Astrocyte (in vitro differentiated cells and primary cell): ENCODE results near the gene CISD1. TPM values are rescaled to one million over a fixed set of nuclear protein-coding genes. Genes with fewer than 3 reads are reported as not detected.
A peak's percentile ranks its signal among the peaks of the same experiment; 100 is the strongest.

Experiments used
- DNase-seq: peaks from one replicate; pipeline ENCODE4 v3.0.0-alpha.2; 2010; ENCODE audit warnings: low read depth
- FAIRE-seq: peaks from 2 replicates; lab custom pipeline; 2011; peaks lifted over from hg19 to GRCh38; lab: Jason Lieb, UNC
- H2AFZ ChIP-seq: 2 replicates; pipeline ENCODE4 v1.6.0; 2012; ENCODE audit warnings: low read depth, low read length, inconsistent platforms
- H3K27ac ChIP-seq: 2 replicates; pipeline ENCODE4 v1.5.1; 2011; ENCODE audit warnings: low read depth, low read length, inconsistent platforms
- H3K27me3 ChIP-seq: 2 replicates; pipeline ENCODE4 v1.6.0; 2011; ENCODE audit warnings: low read length, inconsistent platforms; ENCODE audit not compliant: insufficient read depth
- H3K36me3 ChIP-seq: 2 replicates; pipeline ENCODE4 v1.5.1; 2011; ENCODE audit warnings: low read length, inconsistent platforms; ENCODE audit not compliant: insufficient read depth
- H3K4me1 ChIP-seq: 2 replicates; pipeline ENCODE4 v1.5.1; 2011; ENCODE audit warnings: low read length, inconsistent platforms; ENCODE audit not compliant: insufficient read depth
- H3K4me2 ChIP-seq: 2 replicates; pipeline ENCODE4 v1.6.0; 2012; ENCODE audit warnings: low read length, inconsistent platforms
- H3K4me3 ChIP-seq: 2 replicates; pipeline ENCODE4 v1.5.1; 2011; ENCODE audit warnings: low read depth, mild to moderate bottlenecking, low read length, inconsistent platforms; ENCODE audit not compliant: insufficient read depth
- H3K79me2 ChIP-seq: 2 replicates; pipeline ENCODE4 v1.6.0; 2012; ENCODE audit warnings: mild to moderate bottlenecking, low read length, inconsistent platforms; ENCODE audit not compliant: insufficient read depth
- H3K9ac ChIP-seq: 2 replicates; pipeline ENCODE4 v1.6.0; 2012; ENCODE audit warnings: mild to moderate bottlenecking, low read length, inconsistent platforms
- H3K9me3 ChIP-seq: 2 replicates; pipeline ENCODE4 v1.5.1; 2012; ENCODE audit warnings: low read depth, mild to moderate bottlenecking, low read length, inconsistent platforms; ENCODE audit not compliant: insufficient read depth
- H4K20me1 ChIP-seq: 2 replicates; pipeline ENCODE4 v1.6.0; 2012; ENCODE audit warnings: low read length, inconsistent platforms; ENCODE audit not compliant: insufficient read depth
- H3K27ac Mint-ChIP-seq: one replicate; pipeline ENCODE4 v1.8.0; 2021; ENCODE audit warnings: mild to moderate bottlenecking, mixed read lengths; ENCODE audit not compliant: unreplicated experiment
- H3K27me3 Mint-ChIP-seq: one replicate; pipeline ENCODE4 v1.8.0; 2021; ENCODE audit warnings: low read depth, mixed read lengths; ENCODE audit not compliant: unreplicated experiment
- H3K36me3 Mint-ChIP-seq: one replicate; pipeline ENCODE4 v1.8.0; 2021; ENCODE audit warnings: low read depth, mixed read lengths; ENCODE audit not compliant: unreplicated experiment
- H3K4me1 Mint-ChIP-seq: one replicate; pipeline ENCODE4 v1.8.0; 2021; ENCODE audit warnings: low read depth, mixed read lengths; ENCODE audit not compliant: unreplicated experiment
- H3K4me3 Mint-ChIP-seq: one replicate; pipeline ENCODE4 v1.8.0; 2021; ENCODE audit warnings: mild to moderate bottlenecking, moderate library complexity, mixed read lengths; ENCODE audit not compliant: unreplicated experiment
- H3K9me3 Mint-ChIP-seq: one replicate; pipeline ENCODE4 v1.8.0; 2021; ENCODE audit warnings: mild to moderate bottlenecking, mixed read lengths; ENCODE audit not compliant: unreplicated experiment
- CTCF ChIP-seq: IDR thresholded peaks from 2 replicates; pipeline ENCODE4 v1.5.1; 2011; ENCODE audit warnings: low read depth, mild to moderate bottlenecking, inconsistent platforms, low read length, moderate library complexity; ENCODE audit not compliant: insufficient read depth
- EZH2 ChIP-seq: IDR thresholded peaks from 2 replicates; pipeline ENCODE4 v1.6.1; 2012; ENCODE audit warnings: mild to moderate bottlenecking, low read length, inconsistent platforms; ENCODE audit not compliant: insufficient read depth
- total RNA-seq: library from RNA; stranded (reverse); gene quantifications from 2 replicates; pipeline ENCODE4 v1.2.1, GENCODE V29; 2021

The CISD1 gene
- total RNA-seq, 1 donor from 2014 or later = 36.3 TPM

GRCh38 chr10:58265249-58265648 lies 3.7 kb upstream of the CISD1 start:
- Histone ChIP-seq H3K4me1 (peaks cover 11% of the 10 kb centered on the region), H3K9ac (peak overlapping the region; percentile 85), H3K27ac (no peak overlapping the region), H3K79me2 (peaks cover 52% of the 10 kb centered on the region), H4K20me1 (no peaks in the 10 kb centered on the region), H2AFZ (no peak overlapping the region), H3K4me2 (peak overlapping the region; percentile 84), H3K9me3 (no peaks in the 10 kb centered on the region), H3K27me3 (no peaks in the 10 kb centered on the region), H3K4me3 (no peak overlapping the region), H3K36me3 (no peaks in the 10 kb centered on the region)
- Mint-ChIP-seq H3K9me3 (no peaks in the 10 kb centered on the region), H3K4me1 (peaks cover 13% of the 10 kb centered on the region), H3K4me3 (peak overlapping the region; percentile 99), H3K27ac (peak overlapping the region; percentile 66), H3K27me3 (no peaks in the 10 kb centered on the region), H3K36me3 (peaks cover 2% of the 10 kb centered on the region)
- TF ChIP-seq EZH2 = no peak
- TF ChIP-seq CTCF = no peak
- FAIRE-seq (no peak), DNase-seq (no peak)

- no peaks in the 10 kb centered on the region for H3K36me3 ChIP-seq
- H3K79me2 ChIP-seq = peaks cover 59% of the 10 kb centered on the region
- FAIRE-seq = no peak
- no peaks in the 10 kb centered on the region for H3K27me3 ChIP-seq
- no peak for TF ChIP-seq CTCF
- no peak for TF ChIP-seq EZH2
- H3K27ac ChIP-seq = peak overlapping the region; percentile 88
- H3K4me3 ChIP-seq = peak overlapping the region; percentile 83
- peaks cover 17% of the 10 kb centered on the region for H3K4me1 Mint-ChIP-seq
- H3K27me3 Mint-ChIP-seq = no peaks in the 10 kb centered on the region
- H3K4me3 Mint-ChIP-seq = peak overlapping the region; percentile 99
- DNase-seq = peak; percentile 57
- H3K9ac ChIP-seq = peak overlapping the region; percentile 85
- peak overlapping the region; percentile 91 for H3K27ac Mint-ChIP-seq
- peak overlapping the region; percentile 84 for H3K4me2 ChIP-seq
- no peaks in the 10 kb centered on the region for H4K20me1 ChIP-seq
- peaks cover 2% of the 10 kb centered on the region for H3K36me3 Mint-ChIP-seq
- H3K9me3 Mint-ChIP-seq = no peaks in the 10 kb centered on the region
- H2AFZ ChIP-seq = peak overlapping the region; percentile 11
- H3K9me3 ChIP-seq = no peaks in the 10 kb centered on the region
- peaks cover 16% of the 10 kb centered on the region for H3K4me1 ChIP-seq
Observed at GRCh38 chr10:58266003-58266825, 2.7 kb upstream of the CISD1 start.
